Liver (tissue), 9 donors: ENCODE data around the gene PHF12. TPM values are rescaled to one million over a fixed set of nuclear protein-coding genes. Genes with fewer than 3 reads are reported as not detected.

Experiments used
- DNase-seq: peaks from one replicate; pipeline ENCODE4 v3.0.0-alpha.2; 2017; ENCODE audit warnings: low spot score
- H3K27ac ChIP-seq, 2 donors: one replicate each; pipeline ENCODE4 v1.7.0; 2013; ENCODE audit warnings: inconsistent platforms in 2 of 2, low read length in 2 of 2, control low read depth in 1 of 2, low read depth in 1 of 2, mild to moderate bottlenecking in 1 of 2
- H3K27me3 ChIP-seq, 4 donors: one replicate each; pipeline versions ENCODE4 v1.6.1 to v1.7.0; 2013; ENCODE audit warnings: low read length in 3 of 4, inconsistent platforms in 1 of 4, mild to moderate bottlenecking in 1 of 4, moderate library complexity in 1 of 4; ENCODE audit not compliant: control insufficient read depth in 4 of 4, insufficient read depth in 4 of 4
- H3K36me3 ChIP-seq, 4 donors: one replicate each; pipeline versions ENCODE4 v1.6.1 to v1.7.0; 2013; ENCODE audit warnings: low read length in 3 of 4, mild to moderate bottlenecking in 3 of 4, low read depth in 1 of 4, moderate library complexity in 1 of 4; ENCODE audit not compliant: control insufficient read depth in 4 of 4, insufficient read depth in 3 of 4
- H3K4me1 ChIP-seq, 4 donors: one replicate each; pipeline versions ENCODE4 v1.6.1 to v1.7.0; 2013; ENCODE audit warnings: low read length in 3 of 4, mild to moderate bottlenecking in 3 of 4, moderate library complexity in 1 of 4; ENCODE audit not compliant: control insufficient read depth in 4 of 4, insufficient read depth in 4 of 4
- H3K4me3 ChIP-seq, 3 donors: one replicate each; pipeline versions ENCODE4 v1.6.1 to v1.7.0; 2013; ENCODE audit warnings: low read length in 3 of 3, control low read depth in 1 of 3, low read depth in 1 of 3, mild to moderate bottlenecking in 1 of 3
- H3K9ac ChIP-seq, 2 donors: one replicate each; pipeline ENCODE4 v1.7.0; 2013; ENCODE audit warnings: low read length in 2 of 2, mild to moderate bottlenecking in 2 of 2, moderate library complexity in 2 of 2, control low read depth in 1 of 2, low read depth in 1 of 2
- H3K9me3 ChIP-seq, 4 donors: one replicate each; pipeline versions ENCODE4 v1.6.1 to v1.7.0; 2013; ENCODE audit warnings: low read length in 3 of 4; ENCODE audit not compliant: control insufficient read depth in 4 of 4
- ATF3 ChIP-seq: IDR thresholded peaks from 2 replicates; pipeline ENCODE4 v1.6.1; 2016; ENCODE audit warnings: antibody characterized with exemption
- CTCF ChIP-seq: fragments of 150-350 bp; IDR thresholded peaks from 2 replicates; pipeline ENCODE4 v1.5.1; 2017; ENCODE audit warnings: improper control_type of control experiment, low read depth, low read length; ENCODE audit not compliant: missing input control
- EGR1 ChIP-seq, 2 donors: IDR thresholded peaks; 2 replicates each; pipeline ENCODE4 v1.6.1; 2016 to 2018; ENCODE audit warnings: antibody characterized with exemption in 2 of 2, low read depth in 2 of 2
- FOXA1 ChIP-seq: IDR thresholded peaks from 2 replicates; pipeline ENCODE4 v1.6.1; 2016; ENCODE audit warnings: antibody characterized with exemption
- FOXA2 ChIP-seq: IDR thresholded peaks from 2 replicates; pipeline ENCODE4 v1.6.1; 2016; ENCODE audit warnings: antibody characterized with exemption
- GABPA ChIP-seq, 2 donors: IDR thresholded peaks in 1 of 2; conservative IDR thresholded peaks in 1 of 2; 2 replicates each; pipeline ENCODE4 v1.6.1; 2016; ENCODE audit warnings: antibody characterized with exemption in 2 of 2, mild to moderate bottlenecking in 1 of 2, moderate library complexity in 1 of 2
- HNF4A ChIP-seq, 2 donors: conservative IDR thresholded peaks; 2 replicates each; pipeline ENCODE4 v1.6.1; 2016; ENCODE audit warnings: antibody characterized with exemption in 2 of 2, mild to moderate bottlenecking in 2 of 2
- HNF4G ChIP-seq: IDR thresholded peaks from 2 replicates; pipeline ENCODE4 v1.6.1; 2016; ENCODE audit warnings: antibody characterized with exemption
- JUND ChIP-seq, 2 donors: IDR thresholded peaks; 2 replicates each; pipeline ENCODE4 v1.6.1; 2016; ENCODE audit warnings: antibody characterized with exemption in 2 of 2
- NR2F2 ChIP-seq: IDR thresholded peaks from 2 replicates; pipeline ENCODE4 v1.6.1; 2016; ENCODE audit warnings: antibody characterized with exemption
- RAD21 ChIP-seq, 2 donors: IDR thresholded peaks; 2 replicates each; pipeline ENCODE4 v1.6.1; 2016; ENCODE audit warnings: antibody characterized with exemption in 2 of 2, mild to moderate bottlenecking in 2 of 2
- RXRA ChIP-seq, 2 donors: IDR thresholded peaks; 2 replicates each; pipeline ENCODE4 v1.6.1; 2017 to 2018; ENCODE audit warnings: antibody characterized with exemption in 2 of 2, mild to moderate bottlenecking in 1 of 2
- SP1 ChIP-seq: IDR thresholded peaks from 2 replicates; pipeline ENCODE4 v1.6.1; 2018; ENCODE audit warnings: antibody characterized with exemption, mild to moderate bottlenecking
- TAF1 ChIP-seq: conservative IDR thresholded peaks from 2 replicates; pipeline ENCODE4 v1.6.1; 2016; ENCODE audit warnings: antibody characterized with exemption, mild to moderate bottlenecking
- YY1 ChIP-seq: IDR thresholded peaks from 2 replicates; pipeline ENCODE4 v1.6.1; 2016; ENCODE audit warnings: antibody characterized with exemption, mild to moderate bottlenecking
- WGBS: extraction: QIAGEN DNeasy Blood & Tissue Kit; methylation state at CpG from one replicate; pipeline ENCODE4 v1.1.7; 2013; 5-methylcytosine and 5-hydroxymethylcytosine counted together
- polyA plus RNA-seq, 2 donors: library from polyadenylated mRNA; stranded (reverse) in 1 of 2; unstranded in 1 of 2; fragments of 200-250 nt in 1 of 2; fragments of >200 nt in 1 of 2; fragmentation: Nextera tagmentation in 1 of 2; extraction: Ambion mirVana in 1 of 2; gene quantifications; one replicate each; pipeline versions ENCODE4 v1.2.1 to v1.2.3, GENCODE V29; 2013 to 2015
- total RNA-seq, 2 donors: library from RNA; depleted of rRNA; stranded (reverse); fragments of >200 nt; gene quantifications; one replicate each; pipeline ENCODE4 v1.2.3, GENCODE V29; 2014
- TF ChIP-seq, protein P1 (sequence below): IDR thresholded peaks from 2 replicates; pipeline ENCODE4 v1.6.1; 2016; ENCODE audit warnings: antibody characterized with exemption
- TF ChIP-seq, protein P2 (sequence below): IDR thresholded peaks from 2 replicates; pipeline ENCODE4 v1.6.1; 2016; ENCODE audit warnings: antibody characterized with exemption
- TF ChIP-seq, protein P3 (sequence below): IDR thresholded peaks from 2 replicates; pipeline ENCODE4 v1.6.1; 2016; ENCODE audit warnings: antibody characterized with exemption, mild to moderate bottlenecking
- donor health status: healthy.
- donor health status: healthy.
- donor health status: healthy.
- donor health status: healthy.
- donor health status: healthy.

The PHF12 gene
- total and polyA plus RNA-seq, 4 donors = 4.3 to 21.3 (median 11.7) TPM

GRCh38 chr17:28864991-28865849 lies 86.1 kb downstream of the PHF12 start:
- Histone ChIP-seq H3K27me3 (no peaks in the 10 kb centered on the region), H3K4me3 (no peak overlapping the region), H3K36me3 (peaks cover 4 to 12% (median 5%) of the 10 kb centered on the region in 4 donors), H3K4me1 (no peaks in the 10 kb centered on the region), H3K27ac (no peak overlapping the region), H3K9ac (no peak overlapping the region), H3K9me3 (no peaks in the 10 kb centered on the region)
- 73% methylated on average over 11 of the region's 11 CpGs for WGBS
- TF ChIP-seq RAD21 (IDR thresholded peaks at IDR 0.05) (no peak), GABPA (IDR thresholded peaks at IDR 0.05 in 1 of 2, conservative IDR thresholded peaks at IDR 0.05 in 1 of 2) (no peak), CTCF (no peak), JUND (IDR thresholded peaks at IDR 0.05) (no peak), EGR1 (IDR thresholded peaks at IDR 0.05; ENCODE audit: low read depth in 2 of 2) (no peak), RXRA (IDR thresholded peaks at IDR 0.05) (no peak), SP1 (no peak), TAF1 (no peak), FOXA2 (no peak), ATF3 (no peak), FOXA1 (no peak), HNF4G (no peak), NR2F2 (no peak), YY1 (no peak), HNF4A (conservative IDR thresholded peaks at IDR 0.05) (no peak)
- TF ChIP-seq, protein P1, sequence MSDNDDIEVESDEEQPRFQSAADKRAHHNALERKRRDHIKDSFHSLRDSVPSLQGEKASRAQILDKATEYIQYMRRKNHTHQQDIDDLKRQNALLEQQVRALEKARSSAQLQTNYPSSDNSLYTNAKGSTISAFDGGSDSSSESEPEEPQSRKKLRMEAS = no peak
- TF ChIP-seq, protein P2, sequence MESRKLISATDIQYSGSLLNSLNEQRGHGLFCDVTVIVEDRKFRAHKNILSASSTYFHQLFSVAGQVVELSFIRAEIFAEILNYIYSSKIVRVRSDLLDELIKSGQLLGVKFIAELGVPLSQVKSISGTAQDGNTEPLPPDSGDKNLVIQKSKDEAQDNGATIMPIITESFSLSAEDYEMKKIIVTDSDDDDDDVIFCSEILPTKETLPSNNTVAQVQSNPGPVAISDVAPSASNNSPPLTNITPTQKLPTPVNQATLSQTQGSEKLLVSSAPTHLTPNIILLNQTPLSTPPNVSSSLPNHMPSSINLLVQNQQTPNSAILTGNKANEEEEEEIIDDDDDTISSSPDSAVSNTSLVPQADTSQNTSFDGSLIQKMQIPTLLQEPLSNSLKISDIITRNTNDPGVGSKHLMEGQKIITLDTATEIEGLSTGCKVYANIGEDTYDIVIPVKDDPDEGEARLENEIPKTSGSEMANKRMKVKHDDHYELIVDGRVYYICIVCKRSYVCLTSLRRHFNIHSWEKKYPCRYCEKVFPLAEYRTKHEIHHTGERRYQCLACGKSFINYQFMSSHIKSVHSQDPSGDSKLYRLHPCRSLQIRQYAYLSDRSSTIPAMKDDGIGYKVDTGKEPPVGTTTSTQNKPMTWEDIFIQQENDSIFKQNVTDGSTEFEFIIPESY = no peak
- TF ChIP-seq, protein P3, sequence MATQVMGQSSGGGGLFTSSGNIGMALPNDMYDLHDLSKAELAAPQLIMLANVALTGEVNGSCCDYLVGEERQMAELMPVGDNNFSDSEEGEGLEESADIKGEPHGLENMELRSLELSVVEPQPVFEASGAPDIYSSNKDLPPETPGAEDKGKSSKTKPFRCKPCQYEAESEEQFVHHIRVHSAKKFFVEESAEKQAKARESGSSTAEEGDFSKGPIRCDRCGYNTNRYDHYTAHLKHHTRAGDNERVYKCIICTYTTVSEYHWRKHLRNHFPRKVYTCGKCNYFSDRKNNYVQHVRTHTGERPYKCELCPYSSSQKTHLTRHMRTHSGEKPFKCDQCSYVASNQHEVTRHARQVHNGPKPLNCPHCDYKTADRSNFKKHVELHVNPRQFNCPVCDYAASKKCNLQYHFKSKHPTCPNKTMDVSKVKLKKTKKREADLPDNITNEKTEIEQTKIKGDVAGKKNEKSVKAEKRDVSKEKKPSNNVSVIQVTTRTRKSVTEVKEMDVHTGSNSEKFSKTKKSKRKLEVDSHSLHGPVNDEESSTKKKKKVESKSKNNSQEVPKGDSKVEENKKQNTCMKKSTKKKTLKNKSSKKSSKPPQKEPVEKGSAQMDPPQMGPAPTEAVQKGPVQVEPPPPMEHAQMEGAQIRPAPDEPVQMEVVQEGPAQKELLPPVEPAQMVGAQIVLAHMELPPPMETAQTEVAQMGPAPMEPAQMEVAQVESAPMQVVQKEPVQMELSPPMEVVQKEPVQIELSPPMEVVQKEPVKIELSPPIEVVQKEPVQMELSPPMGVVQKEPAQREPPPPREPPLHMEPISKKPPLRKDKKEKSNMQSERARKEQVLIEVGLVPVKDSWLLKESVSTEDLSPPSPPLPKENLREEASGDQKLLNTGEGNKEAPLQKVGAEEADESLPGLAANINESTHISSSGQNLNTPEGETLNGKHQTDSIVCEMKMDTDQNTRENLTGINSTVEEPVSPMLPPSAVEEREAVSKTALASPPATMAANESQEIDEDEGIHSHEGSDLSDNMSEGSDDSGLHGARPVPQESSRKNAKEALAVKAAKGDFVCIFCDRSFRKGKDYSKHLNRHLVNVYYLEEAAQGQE = no peak
- DNase-seq = peak; percentile 86
